DOHH2 (cell line): ENCODE data around the gene S100A13.

Source experiments
- EZH2phosphoT487 ChIP-seq: fragments of 200-600 bp; sonication (generic); IDR thresholded peaks from 2 replicates; pipeline ENCODE4 v1.6.1; 2017; ENCODE audit warnings: borderline replicate concordance, mild to moderate bottlenecking, antibody characterized with exemption, low read length, moderate library complexity, mixed read lengths
- TF ChIP-seq, protein P1 (sequence below): fragments of 200-600 bp; sonication (generic); IDR thresholded peaks from one replicate; pipeline ENCODE4 v1.5.1; 2014; ENCODE audit warnings: antibody characterized with exemption, mild to moderate bottlenecking, low read depth, low read length; ENCODE audit not compliant: poor library complexity, severe bottlenecking

DNA sequence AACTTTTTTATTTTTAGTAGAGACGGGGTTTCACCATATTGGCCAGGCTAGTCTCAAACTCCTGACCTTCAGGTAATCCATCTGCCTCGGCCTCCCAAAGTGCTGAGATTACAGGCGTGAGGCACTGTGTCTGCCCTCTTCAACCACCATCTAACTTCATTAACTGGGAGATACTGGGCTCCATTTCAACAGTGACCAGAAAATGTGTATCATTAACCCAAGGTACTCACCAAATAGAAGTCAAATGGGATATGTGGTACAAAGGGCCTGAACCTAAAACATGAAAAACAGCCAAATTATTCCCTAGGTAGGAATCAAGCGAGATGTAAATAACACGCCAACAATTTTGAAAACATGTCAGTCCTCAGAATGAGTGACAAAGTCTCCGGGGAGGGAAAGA is 42.3 kb upstream of the S100A13 start:
- TF ChIP-seq, protein P1, sequence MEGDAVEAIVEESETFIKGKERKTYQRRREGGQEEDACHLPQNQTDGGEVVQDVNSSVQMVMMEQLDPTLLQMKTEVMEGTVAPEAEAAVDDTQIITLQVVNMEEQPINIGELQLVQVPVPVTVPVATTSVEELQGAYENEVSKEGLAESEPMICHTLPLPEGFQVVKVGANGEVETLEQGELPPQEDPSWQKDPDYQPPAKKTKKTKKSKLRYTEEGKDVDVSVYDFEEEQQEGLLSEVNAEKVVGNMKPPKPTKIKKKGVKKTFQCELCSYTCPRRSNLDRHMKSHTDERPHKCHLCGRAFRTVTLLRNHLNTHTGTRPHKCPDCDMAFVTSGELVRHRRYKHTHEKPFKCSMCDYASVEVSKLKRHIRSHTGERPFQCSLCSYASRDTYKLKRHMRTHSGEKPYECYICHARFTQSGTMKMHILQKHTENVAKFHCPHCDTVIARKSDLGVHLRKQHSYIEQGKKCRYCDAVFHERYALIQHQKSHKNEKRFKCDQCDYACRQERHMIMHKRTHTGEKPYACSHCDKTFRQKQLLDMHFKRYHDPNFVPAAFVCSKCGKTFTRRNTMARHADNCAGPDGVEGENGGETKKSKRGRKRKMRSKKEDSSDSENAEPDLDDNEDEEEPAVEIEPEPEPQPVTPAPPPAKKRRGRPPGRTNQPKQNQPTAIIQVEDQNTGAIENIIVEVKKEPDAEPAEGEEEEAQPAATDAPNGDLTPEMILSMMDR: no peak
- TF ChIP-seq EZH2phosphoT487: no peak
